Measurements from ENCODE around the gene APOBEC4.

- TF ChIP-seq, protein P1, sequence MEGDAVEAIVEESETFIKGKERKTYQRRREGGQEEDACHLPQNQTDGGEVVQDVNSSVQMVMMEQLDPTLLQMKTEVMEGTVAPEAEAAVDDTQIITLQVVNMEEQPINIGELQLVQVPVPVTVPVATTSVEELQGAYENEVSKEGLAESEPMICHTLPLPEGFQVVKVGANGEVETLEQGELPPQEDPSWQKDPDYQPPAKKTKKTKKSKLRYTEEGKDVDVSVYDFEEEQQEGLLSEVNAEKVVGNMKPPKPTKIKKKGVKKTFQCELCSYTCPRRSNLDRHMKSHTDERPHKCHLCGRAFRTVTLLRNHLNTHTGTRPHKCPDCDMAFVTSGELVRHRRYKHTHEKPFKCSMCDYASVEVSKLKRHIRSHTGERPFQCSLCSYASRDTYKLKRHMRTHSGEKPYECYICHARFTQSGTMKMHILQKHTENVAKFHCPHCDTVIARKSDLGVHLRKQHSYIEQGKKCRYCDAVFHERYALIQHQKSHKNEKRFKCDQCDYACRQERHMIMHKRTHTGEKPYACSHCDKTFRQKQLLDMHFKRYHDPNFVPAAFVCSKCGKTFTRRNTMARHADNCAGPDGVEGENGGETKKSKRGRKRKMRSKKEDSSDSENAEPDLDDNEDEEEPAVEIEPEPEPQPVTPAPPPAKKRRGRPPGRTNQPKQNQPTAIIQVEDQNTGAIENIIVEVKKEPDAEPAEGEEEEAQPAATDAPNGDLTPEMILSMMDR (IDR thresholded peaks at IDR 0.05), result no peak
- TF ChIP-seq POLR2AphosphoS5 (IDR thresholded peaks at IDR 0.05) (no peak), POLR2A (IDR thresholded peaks at IDR 0.05) (no peak)
Observed at GRCh38 chr1:183609759-183610452, 43.2 kb downstream of the APOBEC4 start.

Measured in transverse colon (tissue), 4 donors.